Measurements from ENCODE around the gene ARMC6.
"Not testable (repeated sequence)": the region's sequence is repeated elsewhere in the genome, so short reads cannot be mapped to it uniquely, and the experiment has no call there.

The ARMC6 gene

GRCh38 chr19:19021115-19021514 lies 12.3 kb upstream of the ARMC6 start:
- peaks cover 48 to 60% of the 10 kb centered on the region in 2 donors for H3K36me3 ChIP-seq (ENCODE audit: control insufficient read depth in 2 of 2, insufficient read depth in 2 of 2, low read length in 2 of 2)
- H3K4me3 ChIP-seq (ENCODE audit: low read length in 2 of 2) = no peak overlapping the region
- H3K9me3 ChIP-seq (ENCODE audit: control insufficient read depth in 2 of 2, low read length in 2 of 2) = no peaks in the 10 kb centered on the region
- no peak overlapping the region for H3K27ac ChIP-seq (ENCODE audit: low read depth in 2 of 2, low read length in 2 of 2)
- H3K27me3 ChIP-seq (ENCODE audit: control insufficient read depth in 2 of 2, insufficient read depth in 2 of 2, low read length in 2 of 2) = no peaks in the 10 kb centered on the region
- H3K4me1 ChIP-seq (ENCODE audit: control insufficient read depth in 2 of 2, insufficient read depth in 2 of 2, low read length in 2 of 2) = no peaks in the 10 kb centered on the region
- H3K9ac ChIP-seq (ENCODE audit: low read depth in 1 of 2, low read length in 2 of 2) = no peak overlapping the region

- H3K36me3 ChIP-seq (ENCODE audit: control insufficient read depth in 2 of 2, insufficient read depth in 2 of 2, low read length in 2 of 2) = peaks cover 49 to 60% of the 10 kb centered on the region in 2 donors
- H3K27ac ChIP-seq (ENCODE audit: low read depth in 2 of 2, low read length in 2 of 2) = no peak overlapping the region
Measured at GRCh38 chr19:19022380-19022961, 10.9 kb upstream of the ARMC6 start.

GRCh38 chr19:19023376-19023775 lies 10.0 kb upstream of the ARMC6 start:
- not testable (repeated sequence) for H3K27me3 ChIP-seq (ENCODE audit: control insufficient read depth in 2 of 2, insufficient read depth in 2 of 2, low read length in 2 of 2); H3K4me1 ChIP-seq (ENCODE audit: control insufficient read depth in 2 of 2, insufficient read depth in 2 of 2, low read length in 2 of 2); H3K9me3 ChIP-seq (ENCODE audit: control insufficient read depth in 2 of 2, low read length in 2 of 2); H3K9ac ChIP-seq (ENCODE audit: low read depth in 1 of 2, low read length in 2 of 2); H3K4me3 ChIP-seq (ENCODE audit: low read length in 2 of 2); H3K27ac ChIP-seq (ENCODE audit: low read depth in 2 of 2, low read length in 2 of 2)
- peaks cover 56 to 63% of the 10 kb centered on the region in 2 donors for H3K36me3 ChIP-seq (ENCODE audit: control insufficient read depth in 2 of 2, insufficient read depth in 2 of 2, low read length in 2 of 2)

More at GRCh38 chr19:19022380-19022961, 10.9 kb upstream of the ARMC6 start:
- no peaks in the 10 kb centered on the region for H3K27me3 ChIP-seq (ENCODE audit: control insufficient read depth in 2 of 2, insufficient read depth in 2 of 2, low read length in 2 of 2)
- H3K9me3 ChIP-seq (ENCODE audit: control insufficient read depth in 2 of 2, low read length in 2 of 2) = no peaks in the 10 kb centered on the region
- H3K9ac ChIP-seq (ENCODE audit: low read depth in 1 of 2, low read length in 2 of 2) = no peak overlapping the region
- H3K4me1 ChIP-seq (ENCODE audit: control insufficient read depth in 2 of 2, insufficient read depth in 2 of 2, low read length in 2 of 2) = no peaks in the 10 kb centered on the region
- H3K4me3 ChIP-seq (ENCODE audit: low read length in 2 of 2) = no peak overlapping the region

- no peaks in the 10 kb centered on the region for H3K9me3 ChIP-seq (ENCODE audit: control insufficient read depth in 2 of 2, low read length in 2 of 2)
- no peaks in the 10 kb centered on the region for H3K27me3 ChIP-seq (ENCODE audit: control insufficient read depth in 2 of 2, insufficient read depth in 2 of 2, low read length in 2 of 2)
- no peak overlapping the region for H3K9ac ChIP-seq (ENCODE audit: low read depth in 1 of 2, low read length in 2 of 2)
- no peak overlapping the region for H3K27ac ChIP-seq (ENCODE audit: low read depth in 2 of 2, low read length in 2 of 2)
- H3K36me3 ChIP-seq (ENCODE audit: control insufficient read depth in 2 of 2, insufficient read depth in 2 of 2, low read length in 2 of 2) = peaks cover 61% of the 10 kb centered on the region in 2 donors
- no peaks in the 10 kb centered on the region for H3K4me1 ChIP-seq (ENCODE audit: control insufficient read depth in 2 of 2, insufficient read depth in 2 of 2, low read length in 2 of 2)
- H3K4me3 ChIP-seq (ENCODE audit: low read length in 2 of 2) = no peak overlapping the region
Measured at GRCh38 chr19:19025861-19026260, 7.5 kb upstream of the ARMC6 start.

GRCh38 chr19:19026299-19026971 lies 7.0 kb upstream of the ARMC6 start:
- H3K9me3 ChIP-seq (ENCODE audit: control insufficient read depth in 2 of 2, low read length in 2 of 2) = no peaks in the 10 kb centered on the region
- no peaks in the 10 kb centered on the region for H3K4me1 ChIP-seq (ENCODE audit: control insufficient read depth in 2 of 2, insufficient read depth in 2 of 2, low read length in 2 of 2)
- H3K27me3 ChIP-seq (ENCODE audit: control insufficient read depth in 2 of 2, insufficient read depth in 2 of 2, low read length in 2 of 2) = no peaks in the 10 kb centered on the region
- no peak overlapping the region for H3K27ac ChIP-seq (ENCODE audit: low read depth in 2 of 2, low read length in 2 of 2)
- no peak overlapping the region for H3K9ac ChIP-seq (ENCODE audit: low read depth in 1 of 2, low read length in 2 of 2)
- H3K4me3 ChIP-seq (ENCODE audit: low read length in 2 of 2) = no peak overlapping the region
- H3K36me3 ChIP-seq (ENCODE audit: control insufficient read depth in 2 of 2, insufficient read depth in 2 of 2, low read length in 2 of 2) = peaks cover 57 to 61% of the 10 kb centered on the region in 2 donors

- Histone ChIP-seq H3K4me1 (ENCODE audit: control insufficient read depth in 2 of 2, insufficient read depth in 2 of 2, low read length in 2 of 2) (peaks cover 0 to 1% of the 10 kb centered on the region in 2 donors), H3K36me3 (ENCODE audit: control insufficient read depth in 2 of 2, insufficient read depth in 2 of 2, low read length in 2 of 2) (peaks cover 57 to 59% of the 10 kb centered on the region in 2 donors), H3K27ac (ENCODE audit: low read depth in 2 of 2, low read length in 2 of 2) (no peak overlapping the region), H3K27me3 (ENCODE audit: control insufficient read depth in 2 of 2, insufficient read depth in 2 of 2, low read length in 2 of 2) (no peaks in the 10 kb centered on the region), H3K4me3 (ENCODE audit: low read length in 2 of 2) (no peak overlapping the region), H3K9me3 (ENCODE audit: control insufficient read depth in 2 of 2, low read length in 2 of 2) (no peaks in the 10 kb centered on the region), H3K9ac (ENCODE audit: low read depth in 1 of 2, low read length in 2 of 2) (no peak overlapping the region)
Measured at GRCh38 chr19:19027228-19027627, 6.2 kb upstream of the ARMC6 start.

GRCh38 chr19:19028526-19028925 lies 4.9 kb upstream of the ARMC6 start:
- no peak overlapping the region for H3K27ac ChIP-seq (ENCODE audit: low read depth in 2 of 2, low read length in 2 of 2)
- no peak overlapping the region for H3K4me3 ChIP-seq (ENCODE audit: low read length in 2 of 2)
- H3K9me3 ChIP-seq (ENCODE audit: control insufficient read depth in 2 of 2, low read length in 2 of 2) = no peaks in the 10 kb centered on the region
- H3K27me3 ChIP-seq (ENCODE audit: control insufficient read depth in 2 of 2, insufficient read depth in 2 of 2, low read length in 2 of 2) = no peaks in the 10 kb centered on the region
- H3K9ac ChIP-seq (ENCODE audit: low read depth in 1 of 2, low read length in 2 of 2) = no peak overlapping the region
- peaks cover 0 to 7% of the 10 kb centered on the region in 2 donors for H3K4me1 ChIP-seq (ENCODE audit: control insufficient read depth in 2 of 2, insufficient read depth in 2 of 2, low read length in 2 of 2)
- H3K36me3 ChIP-seq (ENCODE audit: control insufficient read depth in 2 of 2, insufficient read depth in 2 of 2, low read length in 2 of 2) = peaks cover 45 to 50% of the 10 kb centered on the region in 2 donors

GRCh38 chr19:19031891-19032290 lies 1.5 kb upstream of the ARMC6 start:
- H3K9me3 ChIP-seq (ENCODE audit: control insufficient read depth in 2 of 2, low read length in 2 of 2) = no peaks in the 10 kb centered on the region
- peaks cover 9 to 15% of the 10 kb centered on the region in 2 donors for H3K4me1 ChIP-seq (ENCODE audit: control insufficient read depth in 2 of 2, insufficient read depth in 2 of 2, low read length in 2 of 2)
- H3K27me3 ChIP-seq (ENCODE audit: control insufficient read depth in 2 of 2, insufficient read depth in 2 of 2, low read length in 2 of 2) = no peaks in the 10 kb centered on the region
- peaks cover 15 to 23% of the 10 kb centered on the region in 2 donors for H3K36me3 ChIP-seq (ENCODE audit: control insufficient read depth in 2 of 2, insufficient read depth in 2 of 2, low read length in 2 of 2)
- H3K9ac ChIP-seq (ENCODE audit: low read depth in 1 of 2, low read length in 2 of 2) = no peak overlapping the region
- H3K27ac ChIP-seq (ENCODE audit: low read depth in 2 of 2, low read length in 2 of 2) = no peak overlapping the region
- H3K4me3 ChIP-seq (ENCODE audit: low read length in 2 of 2) = no peak overlapping the region

- Histone ChIP-seq H3K4me3 (ENCODE audit: low read length in 2 of 2) (peak overlapping the region; percentile 89 to 99), H3K9ac (ENCODE audit: low read depth in 1 of 2, low read length in 2 of 2) (peak overlapping the region; percentile 68 to 91), H3K36me3 (ENCODE audit: control insufficient read depth in 2 of 2, insufficient read depth in 2 of 2, low read length in 2 of 2) (peaks cover 10 to 20% of the 10 kb centered on the region in 2 donors), H3K4me1 (ENCODE audit: control insufficient read depth in 2 of 2, insufficient read depth in 2 of 2, low read length in 2 of 2) (peaks cover 9 to 15% of the 10 kb centered on the region in 2 donors), H3K27me3 (ENCODE audit: control insufficient read depth in 2 of 2, insufficient read depth in 2 of 2, low read length in 2 of 2) (no peaks in the 10 kb centered on the region), H3K9me3 (ENCODE audit: control insufficient read depth in 2 of 2, low read length in 2 of 2) (no peaks in the 10 kb centered on the region), H3K27ac (ENCODE audit: low read depth in 2 of 2, low read length in 2 of 2) (peak overlapping the region; percentile 91)
Measured at GRCh38 chr19:19032420-19033175, 805 bp upstream of the ARMC6 start.

GRCh38 chr19:19033176-19033425 lies 302 bp upstream of the ARMC6 start:
- Histone ChIP-seq H3K4me1 (ENCODE audit: control insufficient read depth in 2 of 2, insufficient read depth in 2 of 2, low read length in 2 of 2) (peaks cover 9 to 15% of the 10 kb centered on the region in 2 donors), H3K9ac (ENCODE audit: low read depth in 1 of 2, low read length in 2 of 2) (peak overlapping the region; percentile 68 to 91), H3K9me3 (ENCODE audit: control insufficient read depth in 2 of 2, low read length in 2 of 2) (no peaks in the 10 kb centered on the region), H3K27me3 (ENCODE audit: control insufficient read depth in 2 of 2, insufficient read depth in 2 of 2, low read length in 2 of 2) (no peaks in the 10 kb centered on the region), H3K36me3 (ENCODE audit: control insufficient read depth in 2 of 2, insufficient read depth in 2 of 2, low read length in 2 of 2) (peaks cover 10 to 15% of the 10 kb centered on the region in 2 donors), H3K27ac (ENCODE audit: low read depth in 2 of 2, low read length in 2 of 2) (peak overlapping the region; percentile 91), H3K4me3 (ENCODE audit: low read length in 2 of 2) (peak overlapping the region; percentile 89 to 99)

All from mucosa of rectum (tissue), 2 donors.